HFFc6 (cell line): Measurements from ENCODE around the gene OR1S1. TPM values are rescaled to one million over a fixed set of nuclear protein-coding genes. Genes with fewer than 3 reads are reported as not detected.
"Not testable (repeated sequence)": the region's sequence is repeated elsewhere in the genome, so short reads cannot be mapped to it uniquely, and the experiment has no call there.

ENCODE experiments used
- DNase-seq: peaks from one replicate; pipeline ENCODE4 v3.0.0-alpha.2; 2018
- H3K27ac Mint-ChIP-seq: 2 replicates; pipeline ENCODE4 v1.8.0; 2020; ENCODE audit warnings: mild to moderate bottlenecking, mixed read lengths
- H3K27me3 Mint-ChIP-seq: 2 replicates; pipeline ENCODE4 v1.8.0; 2021; ENCODE audit warnings: mild to moderate bottlenecking, moderate library complexity, mixed read lengths; ENCODE audit not compliant: insufficient read depth
- H3K36me3 Mint-ChIP-seq: 2 replicates; pipeline ENCODE4 v1.8.0; 2021; ENCODE audit warnings: low read depth, mixed read lengths
- H3K4me1 Mint-ChIP-seq: 2 replicates; pipeline ENCODE4 v1.8.0; 2020; ENCODE audit warnings: low read depth, mixed read lengths
- H3K4me3 Mint-ChIP-seq: 2 replicates; pipeline ENCODE4 v1.8.0; 2020; ENCODE audit warnings: mild to moderate bottlenecking, moderate library complexity, mixed read lengths
- H3K9me3 Mint-ChIP-seq: 2 replicates; pipeline ENCODE4 v1.8.0; 2020; ENCODE audit warnings: mild to moderate bottlenecking, mixed read lengths
- long read RNA-seq: library from polyadenylated mRNA; unstranded; transcript quantifications from one replicate; pipeline ENCODE4 v2.0.0, GENCODE V29; 2019
- total RNA-seq, 6 experiments: library from RNA; stranded (reverse); fragmentation: NEBNext Ultra II Directional; extraction: Animal tissue kit (Norgen Biotek cat#: 25700); gene quantifications; 2 replicates in 1 of 6; 3 replicates in 5 of 6; pipeline ENCODE4 v1.2.3, GENCODE V29; 2021
- TF ChIP-seq, protein P1 (sequence below): fragments of 200-600 bp; sonication (generic); IDR thresholded peaks from 2 replicates; pipeline ENCODE4 v1.5.0; 2021; ENCODE audit warnings: antibody characterized with exemption, mild to moderate bottlenecking

Gene OR1S1
- not detected for total RNA-seq
- long read RNA-seq, result 0 reads

GRCh38 chr11:58212420-58212819 lies at the start of gene OR1S1:
Gene OR1S1, plus strand, starts transcription at chr11:58212720.
- not testable (repeated sequence) for H3K27ac Mint-ChIP-seq, H3K9me3 Mint-ChIP-seq

GRCh38 chr11:58164389-58164788 lies 48.1 kb upstream of the OR1S1 start:
- DNase-seq, result no peak
- no peaks in the 10 kb centered on the region for H3K9me3 Mint-ChIP-seq
- H3K27me3 Mint-ChIP-seq, result peaks cover 3% of the 10 kb centered on the region; the same call in 1 of the 2 replicates
- TF ChIP-seq, protein P1, sequence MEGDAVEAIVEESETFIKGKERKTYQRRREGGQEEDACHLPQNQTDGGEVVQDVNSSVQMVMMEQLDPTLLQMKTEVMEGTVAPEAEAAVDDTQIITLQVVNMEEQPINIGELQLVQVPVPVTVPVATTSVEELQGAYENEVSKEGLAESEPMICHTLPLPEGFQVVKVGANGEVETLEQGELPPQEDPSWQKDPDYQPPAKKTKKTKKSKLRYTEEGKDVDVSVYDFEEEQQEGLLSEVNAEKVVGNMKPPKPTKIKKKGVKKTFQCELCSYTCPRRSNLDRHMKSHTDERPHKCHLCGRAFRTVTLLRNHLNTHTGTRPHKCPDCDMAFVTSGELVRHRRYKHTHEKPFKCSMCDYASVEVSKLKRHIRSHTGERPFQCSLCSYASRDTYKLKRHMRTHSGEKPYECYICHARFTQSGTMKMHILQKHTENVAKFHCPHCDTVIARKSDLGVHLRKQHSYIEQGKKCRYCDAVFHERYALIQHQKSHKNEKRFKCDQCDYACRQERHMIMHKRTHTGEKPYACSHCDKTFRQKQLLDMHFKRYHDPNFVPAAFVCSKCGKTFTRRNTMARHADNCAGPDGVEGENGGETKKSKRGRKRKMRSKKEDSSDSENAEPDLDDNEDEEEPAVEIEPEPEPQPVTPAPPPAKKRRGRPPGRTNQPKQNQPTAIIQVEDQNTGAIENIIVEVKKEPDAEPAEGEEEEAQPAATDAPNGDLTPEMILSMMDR, result no peak
- H3K4me1 Mint-ChIP-seq, result no peaks in the 10 kb centered on the region
- no peaks in the 10 kb centered on the region for H3K36me3 Mint-ChIP-seq
- H3K4me3 Mint-ChIP-seq, result no peak overlapping the region
- no peak overlapping the region for H3K27ac Mint-ChIP-seq

More at GRCh38 chr11:58212420-58212819, at the start of gene OR1S1:
- not testable (repeated sequence) for H3K36me3 Mint-ChIP-seq, H3K4me3 Mint-ChIP-seq, H3K4me1 Mint-ChIP-seq, DNase-seq, H3K27me3 Mint-ChIP-seq

DNA sequence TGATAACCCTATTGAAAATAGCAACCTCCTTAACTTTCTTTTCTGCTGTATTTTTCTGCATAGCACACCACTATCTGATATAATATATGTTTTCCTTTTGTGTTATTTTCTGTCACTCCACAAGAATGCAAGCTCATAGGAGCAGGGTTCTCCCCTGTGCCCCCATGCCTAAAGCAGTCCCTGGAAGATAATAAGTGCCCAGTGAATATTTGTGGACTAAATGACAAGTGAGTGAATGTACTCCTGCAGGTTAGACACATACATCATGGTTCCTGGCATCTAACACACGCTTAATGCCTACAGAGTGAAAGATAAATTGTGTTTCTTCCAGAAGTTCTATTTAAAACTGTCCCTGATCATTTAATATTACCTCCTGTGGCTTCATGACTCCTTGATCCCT lies 47.5 kb upstream of the OR1S1 start:
- Mint-ChIP-seq H3K4me1 (no peaks in the 10 kb centered on the region), H3K27ac (no peak overlapping the region), H3K4me3 (no peak overlapping the region), H3K27me3 (peaks cover 3% of the 10 kb centered on the region; the same call in 1 of the 2 replicates), H3K36me3 (no peaks in the 10 kb centered on the region), H3K9me3 (no peaks in the 10 kb centered on the region)
- TF ChIP-seq, protein P1, result no peak
- DNase-seq, result no peak

GRCh38 chr11:58165504-58166106 lies 46.9 kb upstream of the OR1S1 start:
- H3K9me3 Mint-ChIP-seq, result no peaks in the 10 kb centered on the region
- no peaks in the 10 kb centered on the region for H3K4me1 Mint-ChIP-seq
- peaks cover 3% of the 10 kb centered on the region; the same call in 1 of the 2 replicates for H3K27me3 Mint-ChIP-seq
- TF ChIP-seq, protein P1, result no peak
- DNase-seq, result no peak
- H3K4me3 Mint-ChIP-seq, result no peak overlapping the region
- no peak overlapping the region for H3K27ac Mint-ChIP-seq
- H3K36me3 Mint-ChIP-seq, result no peaks in the 10 kb centered on the region

GRCh38 chr11:58177409-58178054 lies 35.0 kb upstream of the OR1S1 start:
- TF ChIP-seq, protein P1, result no peak
- no peaks in the 10 kb centered on the region for H3K36me3 Mint-ChIP-seq
- H3K4me3 Mint-ChIP-seq, result no peak overlapping the region
- H3K4me1 Mint-ChIP-seq, result no peaks in the 10 kb centered on the region
- H3K9me3 Mint-ChIP-seq, result no peaks in the 10 kb centered on the region
- peaks cover 8% of the 10 kb centered on the region for H3K27me3 Mint-ChIP-seq
- H3K27ac Mint-ChIP-seq, result no peak overlapping the region
- DNase-seq, result no peak

GRCh38 chr11:58178444-58178843 lies 34.1 kb upstream of the OR1S1 start:
- Mint-ChIP-seq H3K4me1 (no peaks in the 10 kb centered on the region), H3K27ac (no peak overlapping the region), H3K36me3 (no peaks in the 10 kb centered on the region), H3K4me3 (no peak overlapping the region), H3K27me3 (peaks cover 8% of the 10 kb centered on the region), H3K9me3 (no peaks in the 10 kb centered on the region)
- TF ChIP-seq, protein P1, result no peak
- DNase-seq, result no peak
